GM18519 (cell line): ENCODE data around the gene GPBAR1.
"Not testable (repeated sequence)": the region's sequence is repeated elsewhere in the genome, so short reads cannot be mapped to it uniquely, and the experiment has no call there.

Experiments used
- ATAC-seq: cut with Tn5 transposase; IDR thresholded peaks from one replicate; pipeline ENCODE4 v1.9.1; 2021; ENCODE audit warnings: mild to moderate bottlenecking, moderate library complexity; ENCODE audit not compliant: unreplicated experiment, low FRiP score

Gene GPBAR1

DNA sequence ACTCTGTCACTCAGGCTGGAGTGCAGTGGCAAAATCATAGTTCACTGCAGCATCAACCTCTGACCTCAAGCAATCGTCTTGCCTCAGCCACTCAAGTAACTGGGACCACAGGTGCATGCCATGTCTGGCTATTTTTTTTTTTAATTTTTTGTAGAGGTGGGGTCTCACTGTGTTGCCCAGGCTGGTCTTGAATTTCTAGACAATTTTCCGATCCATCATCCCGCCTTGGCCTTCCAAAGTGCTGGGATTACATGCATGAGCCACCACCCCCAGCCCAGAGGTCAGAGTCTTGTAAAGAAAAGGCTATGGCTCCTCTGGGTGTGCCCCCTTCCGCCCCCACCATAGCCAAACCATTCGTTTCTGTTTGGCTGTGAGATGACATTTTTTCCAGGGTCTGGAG lies 44.6 kb downstream of the GPBAR1 start:
- ATAC-seq, result no peak

DNA sequence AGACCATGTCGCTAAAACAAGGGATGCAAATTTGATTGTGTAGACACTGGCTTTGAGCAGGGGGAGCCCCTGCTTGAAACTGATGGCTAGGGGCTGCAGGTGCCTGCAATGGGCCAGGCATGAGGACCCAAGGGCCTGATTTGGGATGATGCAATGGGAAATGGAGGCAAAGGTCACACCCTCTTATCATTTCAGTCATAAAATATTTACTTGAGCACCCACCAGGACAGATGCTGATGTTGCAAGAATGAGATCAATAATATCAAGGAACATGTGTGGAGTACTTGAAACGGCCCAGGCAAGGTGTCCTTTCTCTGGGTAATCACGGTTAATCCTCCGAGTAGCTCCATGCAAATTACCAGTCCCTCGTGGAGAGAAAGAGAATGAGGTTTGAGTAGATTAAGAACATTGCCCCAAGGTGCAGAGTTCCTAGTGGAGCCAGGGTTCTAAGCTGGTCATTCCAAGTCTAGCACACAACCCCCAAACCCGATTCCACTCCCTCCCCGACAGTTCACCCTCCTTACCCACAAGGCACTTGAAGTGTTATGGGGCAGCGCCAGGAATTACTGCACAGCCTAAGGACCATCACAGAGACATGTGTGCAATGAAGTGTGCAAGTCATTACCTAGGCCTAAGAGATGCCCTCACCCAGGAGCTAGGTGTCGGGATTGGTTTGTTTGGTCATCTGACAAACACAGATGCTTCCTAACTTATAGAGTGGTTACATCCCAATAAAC lies 45.5 kb downstream of the GPBAR1 start:
- ATAC-seq, result no peak

DNA sequence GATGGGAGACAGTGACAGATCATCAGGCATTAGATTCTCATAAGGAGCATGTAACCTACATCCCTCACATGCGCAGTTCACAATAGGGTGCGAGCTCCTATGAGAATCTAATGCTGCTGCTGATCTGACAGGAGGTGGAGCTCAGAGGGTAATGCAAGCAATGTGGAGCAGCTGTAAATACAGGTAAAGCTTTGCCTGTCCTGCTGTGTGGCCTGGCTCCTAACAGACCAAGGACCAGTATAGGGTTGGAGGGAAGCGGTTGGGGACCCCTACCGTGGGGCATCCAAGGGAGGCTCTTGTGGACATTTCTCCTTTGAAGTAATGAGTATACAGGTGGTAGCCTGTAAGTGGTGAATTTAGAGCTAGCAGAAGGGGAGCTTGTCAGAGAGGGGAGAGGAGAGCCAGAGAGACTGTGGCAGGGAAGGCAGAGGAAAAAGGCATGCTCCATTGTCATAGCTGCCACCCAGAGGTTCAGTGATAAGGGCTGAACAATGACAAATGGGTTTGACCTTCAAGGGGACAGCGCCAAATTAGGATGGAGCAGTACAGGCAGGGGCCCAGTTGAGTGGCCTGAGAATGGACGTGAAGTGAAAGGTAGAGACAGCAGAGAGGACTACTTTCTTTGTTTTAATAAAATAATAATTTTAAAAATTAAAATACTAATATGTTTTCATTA lies 46.7 kb downstream of the GPBAR1 start:
- no peak for ATAC-seq

DNA sequence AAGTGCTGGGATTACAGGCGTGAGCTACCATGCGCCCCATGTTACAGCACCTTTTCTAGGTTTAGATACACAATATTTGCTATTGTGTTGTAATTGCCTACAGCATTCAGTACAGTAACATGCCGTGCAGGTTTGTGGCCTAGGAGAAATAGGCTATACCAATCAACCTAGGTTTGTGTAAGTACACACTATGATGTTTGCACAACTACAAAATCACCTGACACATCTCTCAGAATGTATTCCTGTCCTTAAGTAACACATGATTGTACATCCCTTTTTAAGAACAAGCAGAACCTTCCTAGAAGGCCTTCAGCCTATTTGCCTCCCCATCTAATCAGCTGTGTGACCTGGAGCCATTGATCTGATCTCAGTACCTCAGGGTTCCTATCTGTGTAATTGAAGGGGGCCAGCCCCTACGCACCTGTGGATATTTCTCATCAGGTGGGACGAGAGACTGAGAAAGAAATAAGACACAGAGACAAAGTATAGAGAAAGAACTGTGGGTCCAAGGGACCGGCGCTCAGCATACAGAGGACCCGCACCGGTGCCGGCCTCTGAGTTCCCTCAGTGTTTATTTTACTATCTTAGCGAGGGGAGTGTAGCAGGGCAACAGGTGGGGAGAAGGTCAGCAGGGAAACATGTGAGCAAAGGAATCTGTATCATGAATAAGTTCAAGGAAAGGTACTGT lies 50.2 kb downstream of the GPBAR1 start:
- no peak for ATAC-seq

DNA sequence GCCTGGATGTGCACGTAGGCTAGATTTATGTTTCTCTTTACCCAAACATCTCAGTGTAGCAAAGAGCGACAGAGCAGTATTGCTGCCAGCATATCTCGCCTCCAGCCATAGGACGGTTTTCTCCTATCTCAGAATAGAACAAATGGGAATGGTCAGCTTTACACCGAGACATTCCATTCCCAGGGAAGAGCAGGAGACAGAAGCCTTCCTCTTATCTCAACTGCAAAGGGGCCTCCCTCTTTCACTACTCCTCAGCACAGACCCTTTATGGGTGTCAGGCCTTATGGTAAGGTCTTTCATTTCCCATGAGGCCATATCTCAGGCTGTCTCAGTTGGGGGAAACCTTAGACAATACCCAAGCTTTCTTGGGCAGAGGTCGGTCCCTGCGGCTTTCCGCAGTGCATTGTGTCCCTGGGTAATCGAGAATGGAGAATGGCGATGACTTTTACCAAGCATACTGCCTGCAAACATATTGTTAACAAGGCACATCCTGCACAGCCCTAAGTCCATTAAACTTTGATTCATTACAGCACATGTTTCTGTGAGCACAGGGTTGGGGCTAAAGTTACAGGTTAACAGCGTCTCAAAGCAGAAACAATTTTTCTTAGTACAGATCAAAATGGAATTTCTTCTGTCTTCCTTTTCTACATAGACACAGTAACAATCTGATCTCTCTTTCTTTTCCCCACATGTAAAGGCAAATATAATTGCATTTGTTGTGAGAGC lies 50.9 kb downstream of the GPBAR1 start:
- not testable (repeated sequence) for ATAC-seq

DNA sequence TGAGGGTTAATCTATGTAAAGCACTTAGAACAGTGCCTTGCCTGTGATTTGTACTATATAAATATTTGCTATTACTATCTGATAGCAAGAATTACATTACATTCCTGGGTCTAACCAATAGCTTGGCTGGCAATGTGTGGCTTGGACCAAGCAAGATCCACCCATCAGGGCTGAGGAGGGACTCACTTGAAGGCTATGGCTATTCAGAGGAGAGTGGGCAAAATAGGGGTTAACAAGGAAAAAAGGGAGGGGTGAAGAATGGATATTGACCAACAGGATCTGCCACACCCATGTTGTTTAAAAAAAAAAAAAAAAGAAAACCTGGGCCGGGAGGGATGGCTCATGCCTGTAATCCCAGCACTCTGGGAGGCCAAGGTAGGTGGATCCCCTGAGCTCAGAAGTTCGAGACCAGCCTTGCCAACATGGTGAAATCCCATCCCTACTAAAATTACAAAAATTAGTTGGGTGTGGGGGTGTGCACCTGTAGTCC lies 51.5 kb downstream of the GPBAR1 start:
- no peak for ATAC-seq

DNA sequence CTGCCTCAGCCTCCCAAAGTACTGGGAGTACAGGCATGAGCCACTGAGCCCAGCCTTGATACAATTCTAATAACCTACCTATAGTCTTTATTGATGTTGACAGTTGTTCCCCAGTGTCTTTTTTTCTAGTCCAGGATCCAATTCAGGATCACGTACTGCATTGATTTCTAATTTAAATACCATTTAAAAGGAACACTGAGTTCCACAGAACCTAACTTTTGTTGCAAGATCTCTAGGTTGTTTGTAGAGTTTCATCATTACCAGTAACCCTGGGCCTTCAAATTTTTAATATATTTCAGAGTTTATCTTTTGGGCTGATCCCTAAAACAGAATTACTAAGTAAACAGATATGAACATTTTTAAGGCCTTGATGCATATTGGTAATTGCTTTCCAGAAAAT lies 52.5 kb downstream of the GPBAR1 start:
- ATAC-seq, result no peak
